ENCODE results near the gene DNM3. TPM values are rescaled to one million over a fixed set of nuclear protein-coding genes. Genes with fewer than 3 reads are reported as not detected.

The DNM3 gene
- total RNA-seq, 1 donor from 2014 or later, result 15.4 TPM

GRCh38 chr1:172394811-172395210 is 553.5 kb downstream of the DNM3 start:
- DNase-seq (no peak), ATAC-seq (no peak)
- peaks cover 7% of the 10 kb centered on the region for H3K4me1 ChIP-seq
- no peak overlapping the region for H3K4me3 ChIP-seq
- H3K27me3 ChIP-seq, result no peaks in the 10 kb centered on the region
- intact Hi-C loops (cut with DNase I), result no loop called here
- no peak for TF ChIP-seq CTCF (IDR thresholded peaks at IDR 0.05)
- H3K27ac ChIP-seq, result peak overlapping the region; percentile 39
- H3K36me3 ChIP-seq, result no peaks in the 10 kb centered on the region
- H3K9me3 ChIP-seq, result no peaks in the 10 kb centered on the region

GRCh38 chr1:172395576-172395975 is 554.3 kb downstream of the DNM3 start:
- Histone ChIP-seq H3K36me3 (no peaks in the 10 kb centered on the region), H3K9me3 (no peaks in the 10 kb centered on the region), H3K27ac (no peak overlapping the region), H3K4me3 (no peak overlapping the region), H3K4me1 (peaks cover 7% of the 10 kb centered on the region), H3K27me3 (no peaks in the 10 kb centered on the region)
- intact Hi-C loops (cut with DNase I), result no loop called here
- DNase-seq (no peak), ATAC-seq (no peak)
- TF ChIP-seq CTCF (IDR thresholded peaks at IDR 0.05), result no peak

- Histone ChIP-seq H3K4me1 (peaks cover 7% of the 10 kb centered on the region), H3K9me3 (no peaks in the 10 kb centered on the region), H3K36me3 (no peaks in the 10 kb centered on the region), H3K4me3 (no peak overlapping the region), H3K27me3 (no peaks in the 10 kb centered on the region), H3K27ac (no peak overlapping the region)
- DNase-seq (no peak), ATAC-seq (no peak)
- intact Hi-C loops (cut with DNase I), result no loop called here
- no peak for TF ChIP-seq CTCF (IDR thresholded peaks at IDR 0.05)
Observed at GRCh38 chr1:172397221-172397620, 555.9 kb downstream of the DNM3 start.

GRCh38 chr1:172397633-172398032 is 556.3 kb downstream of the DNM3 start:
- H3K27me3 ChIP-seq, result no peaks in the 10 kb centered on the region
- H3K9me3 ChIP-seq, result no peaks in the 10 kb centered on the region
- DNase-seq (no peak), ATAC-seq (no peak)
- H3K4me1 ChIP-seq, result peaks cover 7% of the 10 kb centered on the region
- no peaks in the 10 kb centered on the region for H3K36me3 ChIP-seq
- no peak for TF ChIP-seq CTCF (IDR thresholded peaks at IDR 0.05)
- H3K4me3 ChIP-seq, result no peak overlapping the region
- intact Hi-C loops (cut with DNase I), result no loop called here
- H3K27ac ChIP-seq, result no peak overlapping the region

GRCh38 chr1:172398193-172398592 is 556.9 kb downstream of the DNM3 start:
- ATAC-seq (no peak), DNase-seq (no peak)
- Histone ChIP-seq H3K27me3 (no peaks in the 10 kb centered on the region), H3K4me1 (peaks cover 7% of the 10 kb centered on the region), H3K36me3 (no peaks in the 10 kb centered on the region), H3K9me3 (no peaks in the 10 kb centered on the region), H3K4me3 (no peak overlapping the region), H3K27ac (no peak overlapping the region)
- intact Hi-C loops (cut with DNase I), result no loop called here
- TF ChIP-seq CTCF (IDR thresholded peaks at IDR 0.05), result no peak

Measured in upper lobe of right lung (tissue), 1 donor.